Stimulated activated CD4-positive, alpha-beta T cell treated with anti-CD3 and anti-CD28 coated beads, TNF-alpha, amount 100 ng/mL, for 4 hours (primary cell): ENCODE results near the gene HS6ST1.

ENCODE experiments used
- DNase-seq, 3 experiments: peaks; one replicate each; pipeline ENCODE4 v3.0.0-alpha.2; 2020; ENCODE audit warnings: low read depth in 3 of 3

The HS6ST1 gene, protein sequence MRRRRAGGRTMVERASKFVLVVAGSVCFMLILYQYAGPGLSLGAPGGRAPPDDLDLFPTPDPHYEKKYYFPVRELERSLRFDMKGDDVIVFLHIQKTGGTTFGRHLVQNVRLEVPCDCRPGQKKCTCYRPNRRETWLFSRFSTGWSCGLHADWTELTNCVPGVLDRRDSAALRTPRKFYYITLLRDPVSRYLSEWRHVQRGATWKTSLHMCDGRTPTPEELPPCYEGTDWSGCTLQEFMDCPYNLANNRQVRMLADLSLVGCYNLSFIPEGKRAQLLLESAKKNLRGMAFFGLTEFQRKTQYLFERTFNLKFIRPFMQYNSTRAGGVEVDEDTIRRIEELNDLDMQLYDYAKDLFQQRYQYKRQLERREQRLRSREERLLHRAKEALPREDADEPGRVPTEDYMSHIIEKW

DNA sequence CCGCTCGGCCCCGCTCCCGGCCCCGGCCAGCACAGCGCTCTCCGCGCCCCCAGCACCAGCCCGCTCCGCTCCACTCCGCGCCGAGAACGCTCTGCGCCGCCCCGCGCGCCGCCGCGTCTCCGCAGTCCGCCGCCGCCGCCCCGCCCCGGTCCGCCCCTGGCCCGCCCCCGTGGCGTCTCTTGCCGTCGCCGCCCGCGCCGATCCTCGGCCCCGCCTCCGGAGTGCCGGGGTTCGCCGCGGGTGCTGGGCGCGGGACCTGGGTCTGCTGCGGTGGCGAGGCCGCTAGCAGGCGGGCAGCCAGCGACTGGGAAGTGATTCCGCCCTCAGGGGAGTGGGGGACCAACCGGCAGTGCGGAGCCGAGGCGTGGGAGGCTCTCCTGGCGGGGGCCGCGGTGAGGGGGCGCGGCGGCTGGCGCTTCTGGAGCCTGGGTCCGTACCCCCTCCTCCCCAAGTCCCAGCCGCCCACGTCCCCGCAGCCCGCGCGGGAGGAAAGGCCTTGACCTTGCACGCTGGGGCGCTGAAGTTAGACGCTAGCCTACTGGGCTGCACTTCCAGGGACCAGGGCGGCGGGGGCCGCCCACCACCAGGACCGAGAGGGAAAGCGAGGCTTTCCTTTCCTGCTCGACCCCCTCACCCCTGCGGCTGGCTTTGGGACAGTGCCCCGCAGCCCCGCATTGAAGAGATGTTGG, at the start of gene HS6ST1:
HS6ST1 (minus strand) TSS at position 93 of the 689 bp plus-strand sequence. CDS start 305 bp downstream, outside the sequence.
- DNase-seq, result peak; percentile 73 to 91 (median 84)

DNA sequence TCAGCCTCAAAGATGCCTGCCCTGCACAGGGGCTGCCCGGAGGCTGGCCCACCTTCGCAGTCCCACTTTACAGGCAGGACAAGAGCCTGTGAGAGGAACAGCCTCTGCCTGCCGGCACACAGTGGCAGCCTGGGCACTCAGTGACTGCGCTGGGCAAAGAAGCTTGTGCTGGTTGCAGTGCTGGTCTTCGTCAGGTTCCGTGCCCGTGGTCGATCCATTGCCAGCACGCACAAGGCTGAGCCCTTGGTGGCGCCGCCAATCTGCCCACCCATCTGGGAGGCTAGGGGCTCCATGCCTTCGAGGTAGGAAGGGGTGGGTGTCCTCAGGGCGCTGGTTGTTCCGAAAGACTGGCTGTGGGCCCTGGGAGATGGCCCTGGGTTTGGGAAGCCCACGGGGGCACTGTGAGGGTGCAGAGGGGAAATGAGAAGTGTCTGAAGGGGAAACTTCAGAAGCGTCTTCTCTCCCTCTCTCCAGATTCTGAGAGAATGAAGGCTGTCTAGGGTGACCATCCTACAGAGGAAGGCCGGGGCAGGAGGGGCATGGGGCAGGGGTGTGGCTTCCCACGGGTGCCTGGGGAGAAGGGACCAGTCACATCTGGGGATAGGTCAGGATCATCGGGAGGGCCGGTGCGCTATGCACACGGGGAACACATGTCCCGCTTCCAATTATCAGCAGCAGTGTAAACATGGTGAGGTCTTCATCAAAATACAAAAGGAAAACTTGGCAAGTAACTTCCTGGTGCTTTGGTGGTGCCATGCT, 49.1 kb upstream of the HS6ST1 start:
- DNase-seq, result no peak

DNA sequence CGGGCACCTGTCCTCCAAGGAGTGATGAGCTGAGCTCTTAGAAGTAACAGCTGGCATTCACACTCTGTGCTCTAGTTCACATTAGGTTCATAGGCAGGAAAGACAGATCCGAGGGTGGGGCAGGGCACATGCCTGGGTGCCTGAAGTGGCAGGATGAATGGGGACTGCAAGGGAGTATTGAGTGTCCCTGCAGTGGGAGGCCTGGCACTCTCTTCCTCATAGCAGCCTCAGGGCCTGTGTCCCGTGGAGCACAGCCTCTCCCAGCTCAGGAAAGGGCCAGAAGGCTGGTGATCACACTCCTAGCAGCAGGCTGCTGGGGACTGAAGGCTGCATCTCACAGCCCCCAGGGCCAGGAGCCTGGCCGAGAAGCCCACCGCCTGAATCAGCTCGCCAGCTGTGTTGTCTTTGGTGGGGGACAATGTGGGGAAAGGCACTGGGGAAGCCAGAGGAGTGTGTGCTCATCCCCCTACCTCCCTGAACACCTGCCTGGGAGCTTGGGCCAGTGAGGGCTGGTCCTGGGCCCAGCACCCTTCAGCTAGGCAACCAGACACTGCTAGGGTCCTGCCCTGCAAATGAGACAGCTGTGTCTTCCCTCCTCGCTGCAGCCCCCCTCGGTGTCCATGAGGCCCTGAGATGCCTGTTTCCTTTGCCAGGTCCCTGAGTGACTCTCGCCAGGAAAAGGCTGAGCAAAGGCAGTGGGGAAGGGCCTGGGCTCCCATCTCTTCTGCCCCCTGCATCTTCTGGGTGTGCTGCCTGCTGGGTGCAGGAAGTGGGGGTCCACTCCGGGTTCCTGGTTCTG, 48.2 kb upstream of the HS6ST1 start:
- DNase-seq, result no peak

DNA sequence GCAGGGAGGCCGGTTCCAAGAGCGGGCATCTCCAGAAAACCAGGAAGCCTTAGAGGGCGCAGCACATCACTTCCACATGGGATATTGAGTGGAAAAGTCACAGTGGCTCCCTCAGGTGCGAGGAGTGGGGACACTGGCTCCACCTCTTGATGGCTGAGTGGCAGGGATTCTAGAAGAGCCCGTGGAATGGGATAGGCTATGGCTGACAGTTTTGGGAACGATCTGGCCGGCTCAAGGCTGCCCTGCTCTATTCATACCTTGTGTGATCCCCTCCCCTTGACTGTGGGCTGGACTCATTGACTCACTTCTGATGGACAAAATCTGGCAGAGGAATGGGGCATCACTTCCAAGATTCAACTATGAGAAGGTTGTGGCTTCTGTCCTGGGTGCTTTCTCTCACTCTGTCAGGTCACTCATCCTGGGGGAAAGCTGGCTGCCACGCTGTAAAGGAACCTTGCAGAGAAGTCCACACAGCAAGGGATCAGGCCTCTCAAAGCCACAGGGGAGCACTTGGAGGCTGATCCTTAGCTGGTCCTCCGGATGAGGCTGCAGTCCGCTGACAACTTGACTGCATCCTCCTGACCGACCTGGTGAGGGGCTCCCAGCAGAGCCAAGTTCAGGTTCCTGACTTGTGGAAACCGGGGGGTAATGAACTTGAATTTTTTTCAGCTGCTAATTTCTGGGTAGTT, 46.7 kb upstream of the HS6ST1 start:
- DNase-seq, result no peak

DNA sequence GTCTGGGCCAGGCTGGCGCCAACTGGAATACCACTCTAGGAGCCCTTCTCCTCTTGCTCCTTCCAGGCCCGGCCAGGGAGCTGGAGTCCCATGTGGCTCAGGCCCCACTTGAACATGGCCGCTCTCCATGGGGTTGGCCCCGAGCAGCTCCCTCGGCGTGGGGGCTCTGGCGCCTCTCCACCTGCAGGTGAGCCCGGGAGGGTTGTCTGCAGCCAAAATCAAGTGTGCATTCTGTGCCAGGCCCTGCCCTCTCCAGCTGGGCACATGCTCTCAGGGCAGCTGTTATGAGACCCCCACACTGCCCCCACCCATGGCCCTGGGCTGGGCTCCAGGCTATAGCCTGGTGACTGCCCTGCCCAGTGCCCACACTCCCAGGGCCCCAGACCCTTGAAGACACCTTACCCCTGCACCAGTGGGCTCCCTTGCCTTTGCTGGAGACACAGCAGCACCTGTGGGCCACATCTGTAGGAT, 45.8 kb upstream of the HS6ST1 start:
- DNase-seq, result no peak

DNA sequence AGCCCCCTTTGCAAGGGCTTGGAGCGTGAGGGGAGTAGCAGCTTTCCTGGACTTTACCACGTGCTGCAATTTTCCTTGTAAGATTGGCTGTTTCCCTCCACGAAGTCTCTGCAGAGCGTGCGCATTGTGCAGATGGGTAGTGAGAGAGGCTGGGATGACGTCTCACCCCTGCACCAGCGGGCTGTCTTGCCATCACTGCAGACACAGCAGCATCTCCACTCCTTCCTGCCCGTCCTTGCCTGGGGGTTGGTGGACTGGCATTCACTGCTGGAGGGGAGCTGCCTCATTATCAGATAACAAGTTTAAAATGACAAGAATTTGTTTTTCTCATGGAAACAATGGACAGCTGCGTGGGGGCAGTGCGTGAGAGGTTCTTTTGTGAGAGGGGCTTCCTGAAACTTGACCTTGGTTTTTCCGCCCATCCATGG, 45.3 kb upstream of the HS6ST1 start:
- no peak for DNase-seq

DNA sequence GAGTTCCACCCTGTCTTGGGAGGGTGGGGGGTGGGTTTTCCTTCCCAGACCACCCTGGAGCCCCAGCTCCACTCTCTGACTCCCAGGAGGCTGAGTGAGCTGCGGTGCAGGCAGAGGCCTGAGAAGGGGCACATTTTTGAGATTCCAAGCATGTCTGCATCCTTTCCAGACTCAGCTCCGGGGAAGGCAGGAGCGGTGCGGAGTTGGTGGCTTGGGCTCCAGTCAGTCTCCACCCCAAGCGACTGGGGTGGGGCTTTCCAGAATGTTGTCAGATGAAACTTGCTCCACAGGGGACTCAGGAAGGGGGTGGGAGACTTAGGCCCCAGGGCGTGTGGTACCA, 44.2 kb upstream of the HS6ST1 start:
- DNase-seq, result no peak

DNA sequence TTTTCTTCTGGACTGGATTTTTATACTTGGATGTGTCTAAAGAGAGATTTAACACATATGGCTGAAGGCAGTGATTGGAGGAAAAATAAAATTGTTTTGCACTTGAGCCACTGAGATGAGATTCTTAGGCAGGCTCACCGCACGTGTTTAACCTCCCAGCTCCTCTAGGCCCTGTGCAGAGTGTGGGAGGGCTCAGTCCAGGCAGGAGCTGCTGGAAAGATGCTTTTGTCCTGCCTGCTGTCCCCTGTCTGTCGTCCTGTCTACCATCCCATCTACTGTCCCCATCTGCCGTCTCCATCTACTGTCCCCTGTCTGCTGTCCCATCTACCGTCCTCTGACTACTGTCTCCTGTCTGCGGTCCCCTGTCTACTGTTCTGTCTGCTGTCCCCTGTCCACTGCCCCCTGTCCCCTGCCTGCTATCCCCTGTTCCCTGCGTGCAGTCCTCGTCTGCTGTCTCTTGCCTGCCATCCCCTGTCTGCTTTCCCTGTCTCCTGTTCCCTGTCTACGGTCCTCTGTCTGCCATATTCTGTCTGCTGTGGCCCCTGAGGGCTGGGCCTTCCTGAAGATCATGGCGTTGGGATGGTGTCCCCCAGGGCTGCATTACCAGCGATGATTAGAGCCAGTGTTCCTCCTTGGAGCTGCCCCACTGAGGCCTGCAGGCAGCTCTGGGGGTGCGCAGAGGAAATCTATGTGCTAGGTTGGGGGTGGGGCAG, 43.7 kb upstream of the HS6ST1 start:
- DNase-seq, result no peak

DNA sequence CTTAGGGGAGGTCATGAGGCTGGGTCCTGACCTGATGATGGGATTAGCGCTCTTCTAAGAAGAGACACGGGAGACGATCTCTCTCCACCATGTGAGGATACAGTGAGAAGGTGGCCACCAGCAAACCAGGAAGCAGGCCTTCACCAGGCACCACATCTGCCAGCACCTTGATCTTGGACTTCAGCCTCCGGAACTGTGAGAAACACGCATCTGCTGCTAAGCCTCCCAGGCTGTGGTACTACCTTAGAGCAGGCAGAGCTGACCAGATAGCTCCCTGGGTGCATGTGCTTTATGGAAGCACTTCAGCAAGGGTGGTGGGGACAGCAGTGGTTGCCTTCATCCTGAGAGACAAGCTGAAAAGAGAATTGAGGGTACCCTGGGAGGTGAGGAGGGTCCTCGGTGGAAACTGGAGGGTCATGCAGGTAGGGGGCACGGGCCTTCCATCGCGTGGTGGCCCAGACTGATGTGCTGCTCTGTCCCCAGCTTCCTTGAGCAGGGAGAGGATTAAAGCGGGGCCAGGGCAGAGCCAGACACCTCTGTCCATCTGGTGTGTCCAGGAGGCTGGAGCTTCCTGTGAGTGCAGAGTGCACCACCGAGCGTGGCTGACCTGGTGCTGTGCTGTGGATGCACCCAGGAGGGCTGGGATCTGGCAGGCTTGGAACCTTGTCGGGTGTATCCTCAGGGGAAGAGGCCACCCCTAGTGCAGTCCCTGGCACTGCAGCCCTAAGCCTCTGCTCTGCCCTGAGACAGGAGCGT, 42.9 kb upstream of the HS6ST1 start:
- DNase-seq, result no peak

DNA sequence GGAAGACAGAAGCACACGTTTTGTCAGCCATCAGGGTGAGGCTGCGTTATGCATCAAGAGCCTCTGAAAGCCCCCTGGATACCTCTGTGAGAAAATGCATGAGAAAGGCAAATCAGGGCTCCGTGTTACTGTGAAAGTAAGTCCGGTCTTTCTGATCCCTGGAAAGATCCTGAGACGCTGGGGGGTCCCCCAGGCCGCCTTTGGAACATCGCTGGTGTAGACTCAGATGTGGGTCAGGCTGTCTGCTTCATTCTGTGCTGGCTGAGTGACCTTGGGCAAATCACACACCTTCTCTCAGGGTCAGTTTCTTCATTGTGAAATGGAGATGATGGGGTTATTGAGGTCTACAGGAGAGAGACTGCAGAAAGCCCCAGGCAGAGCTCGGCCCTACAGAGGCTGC, 42.0 kb upstream of the HS6ST1 start:
- no peak for DNase-seq

DNA sequence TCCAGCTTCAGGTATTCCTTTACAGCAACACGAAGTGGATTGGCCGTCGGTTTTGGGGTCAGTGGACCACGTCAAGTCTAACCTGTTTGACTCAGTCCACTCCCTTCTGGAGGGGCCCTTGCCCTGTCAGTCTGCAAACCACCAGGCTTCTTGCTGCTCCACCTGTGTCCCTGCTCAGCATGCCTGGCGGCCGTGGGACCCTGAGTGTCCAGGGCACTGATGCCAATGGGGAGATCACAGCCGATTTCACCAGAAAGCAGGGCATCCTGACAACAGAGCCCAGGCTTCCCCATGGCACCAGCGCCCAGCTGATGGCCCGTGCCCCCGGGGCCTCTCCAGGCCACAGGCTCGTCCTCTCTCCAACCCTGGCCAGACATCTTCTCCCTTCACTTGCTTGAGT, 41.2 kb upstream of the HS6ST1 start:
- DNase-seq, result no peak

DNA sequence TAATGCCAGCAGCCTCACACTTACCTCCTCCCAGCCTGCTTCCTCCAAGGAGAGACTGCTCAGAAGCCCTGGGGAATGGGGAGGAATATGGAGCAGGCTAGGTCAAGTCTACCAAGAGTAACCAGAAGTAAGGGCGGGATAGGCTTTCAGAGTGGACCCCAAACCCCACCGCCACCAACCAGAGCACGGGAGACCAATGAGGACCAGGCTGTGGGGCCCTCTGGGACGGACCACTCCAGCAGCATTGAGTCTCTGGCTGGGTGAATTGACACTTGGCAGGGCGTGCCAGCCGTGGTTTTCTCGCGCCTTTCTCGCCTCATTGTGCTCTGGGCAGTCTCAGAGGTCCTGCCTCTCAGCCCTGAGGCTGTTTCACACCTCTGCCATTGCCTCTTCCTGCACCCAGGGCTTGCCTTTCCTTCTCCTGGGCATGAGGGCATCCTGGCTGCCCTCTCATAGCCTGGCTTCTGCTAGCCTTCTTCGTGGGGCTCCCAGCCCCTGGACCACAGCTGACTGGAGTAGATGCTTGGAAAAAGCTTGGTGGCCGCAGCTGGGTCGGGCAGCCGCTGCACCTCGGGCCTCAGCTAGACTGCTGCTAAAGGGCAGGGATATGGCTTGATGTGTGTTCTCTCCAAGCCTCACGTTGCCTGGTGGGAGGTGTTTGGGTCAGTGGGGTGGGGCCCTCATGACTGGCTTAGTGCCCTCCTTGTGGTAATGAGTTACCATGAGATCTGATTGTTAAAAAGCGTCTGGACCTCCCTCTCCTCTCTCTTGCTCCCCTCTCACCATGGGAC, 40.5 kb upstream of the HS6ST1 start:
- no peak for DNase-seq

DNA sequence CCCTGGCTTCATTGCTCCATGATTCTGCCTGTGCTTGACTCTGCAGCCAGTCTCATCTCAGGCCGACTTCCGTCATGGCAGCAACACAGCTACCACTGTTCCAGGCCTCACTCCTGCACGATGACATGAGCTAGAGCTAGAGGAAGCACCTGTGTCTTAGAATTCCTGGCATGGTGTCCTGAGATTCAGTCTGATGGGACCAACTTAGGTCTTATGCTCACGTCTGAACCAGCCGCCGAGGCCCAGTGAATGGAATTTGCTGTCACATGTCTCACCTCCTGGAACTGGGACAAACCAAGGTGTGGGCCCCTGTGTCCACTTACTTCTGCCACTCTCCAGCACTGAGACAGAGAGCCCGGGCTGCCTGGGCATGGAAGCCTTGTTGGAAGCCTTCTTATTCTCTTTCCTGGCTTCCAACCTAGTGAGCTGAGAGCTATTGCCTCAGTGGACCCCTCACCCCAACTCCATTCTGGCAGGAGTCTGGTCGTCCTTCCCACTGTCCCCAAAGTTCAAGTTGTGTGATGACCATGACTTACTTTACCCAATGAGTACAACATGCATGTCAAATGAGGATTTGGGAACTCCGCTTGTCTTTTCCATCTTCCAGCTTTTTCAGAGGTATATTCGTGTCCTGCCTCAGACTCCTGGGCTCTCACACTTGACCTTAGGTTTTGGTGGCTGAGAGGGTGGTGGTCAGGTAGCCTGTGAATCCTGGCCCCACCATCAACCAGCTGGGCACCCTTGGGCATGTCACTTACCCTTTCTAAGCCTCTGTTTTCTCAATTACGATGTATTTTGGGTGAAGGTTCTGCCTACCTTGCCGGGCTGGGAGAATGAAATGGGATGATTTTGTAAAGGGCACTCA, 39.1 kb upstream of the HS6ST1 start:
- DNase-seq, result no peak

DNA sequence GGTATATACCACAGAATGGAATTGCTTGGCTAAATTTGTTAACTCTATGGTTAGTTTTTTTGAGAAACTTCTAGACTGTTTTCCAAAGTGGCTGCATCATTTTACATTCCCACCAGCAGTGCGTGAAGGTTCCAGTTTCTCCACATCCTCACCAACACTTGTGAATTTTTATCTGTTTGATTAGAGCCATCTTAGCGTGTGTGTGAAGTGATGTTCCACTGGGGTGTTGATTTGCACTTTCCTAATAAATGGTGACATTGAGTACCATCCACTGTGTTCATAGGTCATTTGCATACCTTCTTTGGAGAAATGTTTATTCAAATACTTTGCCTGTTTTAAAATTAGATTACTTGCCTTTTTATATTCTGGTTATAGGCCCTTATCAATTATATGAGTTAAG, 37.5 kb upstream of the HS6ST1 start:
- DNase-seq, result no peak

DNA sequence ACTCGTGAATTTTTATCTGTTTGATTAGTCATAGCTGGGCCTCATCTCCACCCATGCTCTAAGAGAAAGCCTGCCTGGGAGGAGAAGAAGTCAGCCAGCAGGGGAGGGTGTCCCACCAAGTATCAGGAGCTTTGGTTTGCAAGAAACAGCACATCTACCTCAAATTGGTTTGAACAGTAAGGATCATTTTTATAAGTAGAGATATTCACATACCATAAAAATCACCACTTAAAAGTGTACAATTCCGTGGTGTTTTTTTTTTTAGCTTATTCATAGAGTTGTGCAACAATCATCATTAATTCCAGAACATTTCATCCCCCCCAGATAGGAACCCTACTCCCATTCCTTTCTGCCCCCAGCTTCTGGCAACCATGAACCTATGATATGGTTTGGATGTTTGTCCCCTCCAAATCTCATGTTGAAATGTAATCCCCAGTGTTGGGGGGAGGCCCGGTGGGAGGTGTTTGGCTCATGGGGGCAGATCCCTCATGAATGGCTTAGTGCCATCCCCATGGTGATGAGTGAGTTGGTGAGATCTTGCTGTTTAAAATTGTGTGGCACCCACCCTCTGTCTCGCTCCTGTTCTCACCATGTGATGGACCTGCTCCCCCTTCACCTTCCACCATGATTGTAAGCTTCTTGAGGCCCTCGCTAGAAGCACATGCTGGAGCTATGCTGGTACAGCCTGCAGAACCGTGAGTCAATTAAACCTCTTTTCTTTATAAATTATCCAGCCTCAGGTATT, 36.2 kb upstream of the HS6ST1 start:
- no peak for DNase-seq

DNA sequence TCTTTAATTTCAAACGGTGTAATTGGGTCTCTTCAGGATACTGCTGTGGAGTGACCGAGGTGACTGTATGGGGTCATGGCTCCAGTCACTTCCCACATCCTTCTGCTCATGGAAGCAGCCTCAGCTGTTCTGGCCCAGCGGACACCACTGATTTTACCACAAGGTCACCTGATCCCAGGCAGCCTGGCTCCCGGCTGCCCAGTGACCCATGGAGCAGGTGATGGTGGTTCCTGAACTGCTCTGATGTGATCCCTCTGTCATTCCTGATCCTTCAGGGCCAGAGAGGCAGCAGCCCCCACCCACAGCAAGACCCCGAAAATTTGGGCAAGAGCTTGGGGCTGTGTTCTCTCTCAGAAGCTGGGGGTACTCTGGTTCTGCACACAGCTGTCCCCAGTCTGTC, 35.5 kb upstream of the HS6ST1 start:
- DNase-seq, result no peak

DNA sequence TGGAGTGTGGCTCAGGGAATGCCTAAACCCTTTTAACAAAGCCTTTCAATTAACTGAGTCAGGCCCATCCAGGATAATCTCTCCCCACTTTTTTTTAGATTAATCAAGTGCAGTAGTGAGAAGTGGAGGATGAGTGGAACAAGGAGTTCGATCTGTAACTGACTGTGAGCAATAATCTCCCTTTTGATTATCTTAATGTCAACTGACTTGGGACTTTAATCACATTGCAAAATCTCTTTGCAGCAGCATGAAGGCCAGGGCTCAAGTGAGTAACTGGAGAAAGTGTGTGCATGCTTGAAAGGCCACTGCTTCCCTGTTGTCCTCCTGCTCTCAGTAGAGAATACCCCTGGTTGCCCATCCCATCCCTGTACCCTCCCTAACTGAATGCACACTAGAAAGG, 32.1 kb upstream of the HS6ST1 start:
- no peak for DNase-seq
